Dedifferentiated amniotic fluid mesenchymal stem cell (primary cell): ENCODE data around the gene CEACAM20.
"Not testable (repeated sequence)": the region's sequence is repeated elsewhere in the genome, so short reads cannot be mapped to it uniquely, and the experiment has no call there.

ENCODE experiments used
- DNase-seq: peaks from one replicate; pipeline ENCODE4 v3.0.0-alpha.2; 2016; ENCODE audit errors: extremely low spot score

The CEACAM20 gene

DNA sequence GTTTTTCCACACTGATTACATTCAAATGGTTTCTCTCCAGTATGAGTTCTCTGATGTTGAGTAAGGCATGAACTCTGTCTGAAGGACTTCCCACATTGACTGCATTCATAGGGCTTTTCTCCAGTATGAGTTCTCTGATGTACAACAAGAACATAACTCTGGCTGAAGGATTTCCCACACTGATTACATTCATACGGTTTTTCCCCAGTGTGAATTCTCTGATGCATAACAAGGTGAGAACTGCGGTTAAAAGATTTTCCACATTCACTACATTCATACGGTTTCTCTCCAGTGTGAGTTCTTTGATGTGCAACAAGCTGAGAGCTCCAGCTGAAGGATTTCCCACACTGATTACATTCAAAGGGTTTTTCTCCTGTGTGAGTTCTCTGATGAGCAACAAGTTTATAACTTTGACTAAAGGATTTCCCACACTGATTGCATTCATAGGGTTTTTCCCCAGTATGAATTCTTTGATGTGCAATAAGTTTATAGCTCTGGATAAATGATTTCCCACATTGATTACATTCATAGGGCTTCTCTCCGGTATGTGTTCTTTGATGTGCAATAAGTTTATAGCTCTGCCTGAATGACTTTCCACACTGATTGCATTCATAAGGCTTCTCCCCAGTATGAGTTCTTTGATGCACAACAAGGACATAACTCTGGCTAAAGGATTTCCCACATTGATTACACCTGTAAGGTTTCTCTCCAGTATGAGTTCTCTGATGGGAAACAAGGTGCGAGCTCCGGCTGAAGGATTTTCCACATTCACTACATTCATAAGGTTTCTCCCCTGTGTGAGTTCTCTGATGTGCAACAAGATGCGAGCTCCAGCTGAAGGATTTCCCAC is 52.7 kb downstream of the CEACAM20 start:
- no peak for DNase-seq

GRCh38 chr19:44468730-44469129 is 60.7 kb downstream of the CEACAM20 start:
- DNase-seq, result not testable (repeated sequence)

DNA sequence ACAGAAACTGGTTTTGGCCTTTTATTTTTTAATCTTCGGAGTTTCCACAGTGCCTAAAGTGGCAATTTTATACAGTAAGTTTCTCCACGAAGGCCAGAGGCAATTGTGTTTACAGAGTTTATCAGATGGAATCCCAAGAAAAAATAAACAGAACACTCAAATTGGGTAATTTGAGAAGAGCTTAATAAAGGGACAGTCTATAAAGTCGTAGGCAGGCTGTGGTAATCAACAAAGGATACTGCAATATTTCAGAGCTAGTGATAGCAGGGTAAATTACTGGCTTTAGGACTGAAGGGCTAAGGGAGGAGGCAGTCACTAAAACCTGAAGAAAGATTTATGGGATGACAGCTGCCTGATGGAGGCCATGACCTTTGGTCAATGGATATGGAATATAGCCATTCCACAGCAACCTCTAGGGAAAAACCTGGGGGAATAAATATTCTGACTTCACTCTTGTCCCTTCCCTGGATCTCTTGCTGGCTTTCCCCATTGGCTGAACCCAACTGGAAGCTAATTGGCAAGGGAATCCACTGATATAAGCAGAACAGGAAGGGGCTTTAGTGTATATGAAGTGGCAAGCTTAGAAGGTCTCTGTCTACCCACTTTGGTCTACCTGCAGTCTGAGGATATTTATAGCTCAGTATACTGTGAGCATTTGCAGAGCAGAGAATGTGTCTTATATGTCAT is 66.7 kb downstream of the CEACAM20 start:
- not testable (repeated sequence) for DNase-seq
